NCI-H2107 treated with DMSO at 0.1 percent for 48 hours (cell line): ENCODE measurements around the gene AK8.
"Not testable (repeated sequence)": the region's sequence is repeated elsewhere in the genome, so short reads cannot be mapped to it uniquely, and the experiment has no call there.

Experiments
- DNase-seq: peaks from one replicate; lab custom pipeline; 2025; ENCODE audit not compliant: unreplicated experiment; lab: John Stamatoyannopoulos, UW

Gene AK8

GRCh38 chr9:132721661-132722060, 156.4 kb downstream of the AK8 start:
- DNase-seq: no peak

- not testable (repeated sequence) for DNase-seq
Observed at GRCh38 chr9:132718381-132718928, 159.6 kb downstream of the AK8 start.

GRCh38 chr9:132717326-132717945, 160.6 kb downstream of the AK8 start:
- no peak for DNase-seq

GRCh38 chr9:132716007-132716406, 162.1 kb downstream of the AK8 start:
- DNase-seq: no peak

- DNase-seq: no peak
Observed at GRCh38 chr9:132712753-132713152, 165.3 kb downstream of the AK8 start.

- no peak for DNase-seq
Observed at GRCh38 chr9:132711846-132712245, 166.2 kb downstream of the AK8 start.

- not testable (repeated sequence) for DNase-seq
Observed at GRCh38 chr9:132711152-132711551, 166.9 kb downstream of the AK8 start.

- no peak for DNase-seq
Observed at GRCh38 chr9:132710333-132710732, 167.8 kb downstream of the AK8 start.

GRCh38 chr9:132708769-132709430, 169.2 kb downstream of the AK8 start:
- no peak for DNase-seq

- no peak for DNase-seq
Observed at GRCh38 chr9:132708239-132708638, 169.8 kb downstream of the AK8 start.

- no peak for DNase-seq
Observed at GRCh38 chr9:132703336-132703735, 174.7 kb downstream of the AK8 start.

- no peak for DNase-seq
Observed at GRCh38 chr9:132702254-132702653, 175.8 kb downstream of the AK8 start.

- DNase-seq: no peak
Observed at GRCh38 chr9:132699956-132700355, 178.1 kb downstream of the AK8 start.

- DNase-seq: no peak
Observed at GRCh38 chr9:132698989-132699388, 179.1 kb downstream of the AK8 start.

GRCh38 chr9:132697230-132697629, 180.9 kb downstream of the AK8 start:
- no peak for DNase-seq

GRCh38 chr9:132694144-132694543, 183.9 kb downstream of the AK8 start:
- no peak for DNase-seq

GRCh38 chr9:132690696-132691095, 187.4 kb downstream of the AK8 start:
- DNase-seq: no peak

GRCh38 chr9:132683873-132684272, 194.2 kb downstream of the AK8 start:
- DNase-seq: no peak

GRCh38 chr9:132681561-132681960, 196.5 kb downstream of the AK8 start:
- no peak for DNase-seq

GRCh38 chr9:132679946-132680625, 198.0 kb downstream of the AK8 start:
- no peak for DNase-seq

- DNase-seq: no peak
Observed at GRCh38 chr9:132677976-132678375, 200.1 kb downstream of the AK8 start.
